Nucleus accumbens (tissue), 56 donors: ENCODE data around the gene CD244.
"Not testable (repeated sequence)": the region's sequence is repeated elsewhere in the genome, so short reads cannot be mapped to it uniquely, and the experiment has no call there.

Experiments used
- DNase-seq, 56 donors: peaks; one replicate each; lab custom pipeline; 2025; lab: John Stamatoyannopoulos, UW

Gene CD244

GRCh38 chr1:160789702-160790611, 72.7 kb downstream of the CD244 start:
- no peak for DNase-seq

GRCh38 chr1:160789051-160789701, 73.5 kb downstream of the CD244 start:
- DNase-seq: no peak

GRCh38 chr1:160782988-160783765, 79.5 kb downstream of the CD244 start:
- DNase-seq: not testable (repeated sequence)

- DNase-seq: no peak
Measured at GRCh38 chr1:160781914-160782689, 80.6 kb downstream of the CD244 start.

DNA sequence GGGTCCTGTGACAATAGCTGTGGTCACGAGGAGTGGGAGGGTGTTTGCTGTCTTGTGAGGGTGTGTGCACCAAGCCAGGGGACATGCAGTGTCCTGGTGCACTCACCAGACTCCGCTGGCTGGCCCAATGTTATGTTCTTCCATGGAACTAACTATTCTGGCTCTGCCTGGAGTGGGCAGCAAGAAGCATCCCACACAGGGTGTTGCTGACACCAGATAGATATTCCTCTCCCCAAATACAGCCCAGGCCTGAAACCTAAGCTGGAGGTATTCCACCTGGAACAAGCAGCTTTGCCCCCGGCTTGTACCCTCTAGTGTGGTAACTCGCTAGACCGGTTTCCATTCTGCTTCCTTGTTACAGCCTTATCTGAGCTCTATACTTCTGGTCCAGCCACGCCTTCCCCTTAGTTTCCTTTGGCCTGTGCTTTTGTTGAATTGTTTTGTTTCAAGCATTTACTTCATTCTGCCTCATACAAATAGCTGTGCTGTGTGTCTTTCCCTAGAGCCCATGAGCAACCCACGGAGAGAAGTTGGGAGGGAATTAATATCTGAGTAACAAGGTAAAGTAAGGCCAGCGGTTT, 81.4 kb downstream of the CD244 start:
- DNase-seq: no peak

GRCh38 chr1:160780398-160780755, 82.3 kb downstream of the CD244 start:
- no peak for DNase-seq
